K562 (cell line): ENCODE measurements around the gene CHRDL2. TPM values are rescaled to one million over a fixed set of nuclear protein-coding genes. Genes with fewer than 3 reads are reported as not detected.

Experiments used
- ATAC-seq: fragments of 200-7000 bp; cut with Tn5 transposase; 3 replicates; pipeline ENCODE4 v1.9.1; 2020; ENCODE audit warnings: moderate library complexity
- BruUV-seq: library from RNA; stranded (reverse); fragments of 400-500 nt; replicated peaks from 2 replicates; lab custom pipeline; 2021; lab: Mats Ljungman, UMichigan
- CTCF ChIA-PET: fragments of 300-600 bp; formaldehyde crosslinking; extraction: SDS; loops from one replicate; lab custom pipeline; 2021; ENCODE audit warnings: low intra/inter-chr PET ratio; lab: Yijun Ruan, JAX
- POLR2A ChIA-PET: fragments of 300-600, 350-650 bp; sonication (Branson Sonifier 250); formaldehyde crosslinking; extraction: SDS; loops from one replicate; lab custom pipeline; 2021; ENCODE audit warnings: antibody characterized with exemption, inconsistent platforms; lab: Yijun Ruan, JAX
- DNase-seq, 4 experiments: peaks; one replicate each; pipeline versions ENCODE4 v3.0.0 to v3.0.0-alpha.2; 2011 to 2018; ENCODE audit warnings: low spot score in 3 of 4, mixed read lengths in 3 of 4; ENCODE audit errors: extremely low read depth in 1 of 4
- FAIRE-seq: peaks from 2 replicates; lab custom pipeline; 2011; peaks lifted over from hg19 to GRCh38; lab: Jason Lieb, UNC
- H2AFZ ChIP-seq: 2 replicates; pipeline ENCODE4 v1.6.0; 2011; ENCODE audit warnings: low read depth, low read length, control low read depth, inconsistent platforms
- H3K27ac ChIP-seq: fragments of 200-600 bp; 3 replicates; pipeline ENCODE4 v1.8.0; 2011; ENCODE audit warnings: low read depth, mild to moderate bottlenecking, control low read depth, inconsistent platforms, low read length, moderate library complexity, mixed read lengths; ENCODE audit errors: extremely low read depth
- H3K27me3 ChIP-seq, 2 experiments: fragments of 300-600 bp in 1 of 2; 2 replicates in 1 of 2; 3 replicates in 1 of 2; pipeline versions ENCODE4 v1.6.0 to v1.8.0; 2011; ENCODE audit warnings: inconsistent platforms in 2 of 2, low read length in 2 of 2, mild to moderate bottlenecking in 1 of 2, mixed read lengths in 1 of 2, moderate library complexity in 1 of 2; ENCODE audit not compliant: control insufficient read depth in 2 of 2, insufficient read depth in 2 of 2
- H3K36me3 ChIP-seq: fragments of 300-600 bp; 3 replicates; pipeline ENCODE4 v1.8.0; 2011; ENCODE audit warnings: mild to moderate bottlenecking, low read length, inconsistent platforms; ENCODE audit not compliant: control insufficient read depth, insufficient read depth
- H3K4me1 ChIP-seq, 2 experiments: fragments of 200-600 bp in 1 of 2; replicated peaks in 1 of 2; 2 replicates in 1 of 2; 3 replicates in 1 of 2; pipeline versions ENCODE4 v1.5.1 to v1.8.0; 2011; ENCODE audit warnings: inconsistent platforms in 2 of 2, low read length in 2 of 2, mild to moderate bottlenecking in 1 of 2, mixed read lengths in 1 of 2, moderate library complexity in 1 of 2; ENCODE audit not compliant: control insufficient read depth in 2 of 2, insufficient read depth in 2 of 2
- H3K4me2 ChIP-seq: 2 replicates; pipeline ENCODE4 v1.6.1; 2011; ENCODE audit warnings: low read length, control low read depth, inconsistent platforms, mixed read lengths; ENCODE audit not compliant: insufficient read depth
- H3K4me3 ChIP-seq: fragments of 200-600 bp; sonication (generic), shearing (Covaris generic); 2 replicates; pipeline ENCODE4 v1.5.1; 2016; ENCODE audit warnings: control low read depth, inconsistent platforms
- H3K79me2 ChIP-seq: fragments of 200-600 bp; 3 replicates; pipeline ENCODE4 v1.8.0; 2011; ENCODE audit warnings: low read length, inconsistent platforms; ENCODE audit not compliant: control insufficient read depth, insufficient read depth
- H3K9ac ChIP-seq, 2 experiments: 2 replicates each; pipeline versions ENCODE4 v1.6.0 to v1.6.1; 2011; ENCODE audit warnings: low read depth in 2 of 2, low read length in 2 of 2, control low read depth in 1 of 2, inconsistent platforms in 1 of 2, mild to moderate bottlenecking in 1 of 2, mixed read lengths in 1 of 2; ENCODE audit not compliant: insufficient read depth in 1 of 2
- H3K9me1 ChIP-seq: one replicate; pipeline ENCODE4 v1.6.0; 2011; ENCODE audit warnings: inconsistent platforms, mild to moderate bottlenecking, low read length, moderate library complexity; ENCODE audit not compliant: control insufficient read depth, insufficient read depth
- H3K9me3 ChIP-seq: replicated peaks from 2 replicates; pipeline ENCODE4 v1.5.1; 2011; ENCODE audit warnings: low read depth, low read length, inconsistent platforms; ENCODE audit not compliant: control insufficient read depth, insufficient read depth
- H4K20me1 ChIP-seq: replicated peaks from 2 replicates; pipeline ENCODE4 v1.6.1; 2011; ENCODE audit warnings: low read length, inconsistent platforms, mixed read lengths; ENCODE audit not compliant: control insufficient read depth, insufficient read depth
- DACH1 ChIP-seq: fragments of 450-650 bp; IDR thresholded peaks from 2 replicates; pipeline ENCODE4 v1.6.1; 2018; ENCODE audit not compliant: partially characterized antibody
- DEAF1 ChIP-seq: fragments of 450-650 bp; formaldehyde crosslinking; IDR thresholded peaks from 2 replicates; pipeline ENCODE4 v1.4.0; 2020; ENCODE audit warnings: mild to moderate bottlenecking, moderate library complexity
- E2F4 ChIP-seq: sonication (generic); formaldehyde crosslinking; IDR thresholded peaks from 2 replicates; pipeline ENCODE4 v1.8.0; 2022; ENCODE audit warnings: mild to moderate bottlenecking, low read depth, missing genetic modification reagents
- HES1 ChIP-seq: fragments of 450-650 bp; IDR thresholded peaks from 2 replicates; pipeline ENCODE4 v1.6.1; 2016; ENCODE audit warnings: low read depth, mild to moderate bottlenecking, moderate library complexity
- HNRNPLL ChIP-seq: fragments of 200-400 bp; formaldehyde crosslinking; IDR thresholded peaks from 2 replicates; pipeline ENCODE4 v1.6.1; 2017; ENCODE audit warnings: low read length, low read depth, mild to moderate bottlenecking; ENCODE audit not compliant: poor library complexity, severe bottlenecking
- MLLT1 ChIP-seq, 2 experiments: fragments of 450-650 bp; IDR thresholded peaks; 2 replicates each; pipeline ENCODE4 v1.6.1; 2016
- POLR2B ChIP-seq: fragments of 450-650 bp; IDR thresholded peaks from 2 replicates; pipeline ENCODE4 v1.6.1; 2018; ENCODE audit warnings: low read depth; ENCODE audit not compliant: partially characterized antibody
- RCOR1 ChIP-seq, 2 experiments: IDR thresholded peaks; 2 replicates each; pipeline ENCODE4 v1.6.1; 2012; ENCODE audit warnings: low read depth in 2 of 2, low read length in 2 of 2, borderline replicate concordance in 1 of 2, improper control_type of control experiment in 1 of 2
- YY1 ChIP-seq, 3 experiments: IDR thresholded peaks; 2 replicates each; pipeline ENCODE4 v1.6.1; 2011; ENCODE audit warnings: low read length in 2 of 3, mild to moderate bottlenecking in 2 of 3, moderate library complexity in 2 of 3, borderline replicate concordance in 1 of 3, control low read depth in 1 of 3, low read depth in 1 of 3; ENCODE audit not compliant: insufficient read depth in 3 of 3, insufficient replicate concordance in 2 of 3, control insufficient read depth in 1 of 3, insufficient read length in 1 of 3; ENCODE audit errors: extremely low read depth in 1 of 3
- ZNF639 ChIP-seq, 2 experiments: fragments of 200-800 bp in 1 of 2; sonication (Bioruptor generic) in 1 of 2; sonication (generic) in 1 of 2; formaldehyde crosslinking in 1 of 2; IDR thresholded peaks in 1 of 2; conservative IDR thresholded peaks in 1 of 2; 2 replicates each; pipeline versions ENCODE4 v1.5.0 to v1.6.1; 2016 to 2020; ENCODE audit warnings: missing compliant biosample characterization in 1 of 2, missing genetic modification characterization in 1 of 2, missing genetic modification reagents in 1 of 2
- WGBS: fragments of 100-300 bp; shearing (Covaris generic); methylation state at CpG from one replicate; pipeline ENCODE4 v1.1.6; 2016; ENCODE audit warnings: low coverage, mixed read lengths; ENCODE audit not compliant: insufficient coverage; ENCODE audit errors: missing lambda C conversion rate; 5-methylcytosine and 5-hydroxymethylcytosine counted together
- in situ Hi-C: fragments of 300-500 bp; cut with MboI; formaldehyde crosslinking; loops from 4 replicates; pipeline ENCODE4 v1.15.0; 2018; ENCODE audit warnings: inconsistent platforms, mixed read lengths
- intact Hi-C: fragments of 100-400 bp; cut with micrococcal nuclease; formaldehyde crosslinking; loops from 2 replicates; pipeline ENCODE4 v1.14.2; 2022
- polyA plus RNA-seq, 8 experiments: library from polyadenylated mRNA; depleted of rRNA in 4 of 8; stranded (reverse) in 5 of 8; unstranded in 3 of 8; fragments of >200 nt; fragmentation: Nextera tagmentation in 2 of 8; fragmentation: Illumina TruSeq in 1 of 8; extraction: Ambion mirVana in 2 of 8; extraction: Trizol in 1 of 8; gene quantifications; 2 replicates each; pipeline versions ENCODE4 v1.2.1 to v1.2.3, GENCODE V29; 2011 to 2014; ENCODE audit warnings: inconsistent platforms in 1 of 8, missing spikeins in 1 of 8
- total RNA-seq, 7 experiments: library from RNA; depleted of rRNA in 6 of 7; stranded (reverse); fragments of >200 nt in 6 of 7; fragmentation: Illumina TruSeq in 2 of 7; extraction: Trizol in 2 of 7; gene quantifications; 2 replicates each; pipeline versions ENCODE4 v1.2.1 to v1.2.3, GENCODE V29; 2011 to 2021; ENCODE audit warnings: low replicate concordance in 1 of 7

CHRDL2 gene
- total and polyA plus RNA-seq, 9 of the 15 experiments (the other 6 are each of a cell fraction or from before 2014, with no cell fraction given) = not detected

GRCh38 chr11:74726547-74727182 is 4.6 kb downstream of the CHRDL2 start:
- H3K4me3 ChIP-seq = no peak overlapping the region
- CTCF ChIA-PET = interaction anchor here (1.8 to 1.9 kb wide), 2 partner anchors 24 to 116 kb away, joined by 8 to 12 read pairs; no protein-coding TSS in a partner anchor
- H3K4me2 ChIP-seq = no peak overlapping the region
- H3K36me3 ChIP-seq = no peaks in the 10 kb centered on the region
- H3K27me3 ChIP-seq = peaks cover 52 to 59% of the 10 kb centered on the region in 2 experiments
- no peaks in the 10 kb centered on the region for H3K9me3 ChIP-seq
- peak; percentile 79 to 83 (median 80) for DNase-seq
- in situ Hi-C loops (no loop called here), intact Hi-C loops (loop anchor here (1.0 to 5.0 kb wide), 3 partner anchors 24 to 114 kb away; no protein-coding TSS in a partner anchor)
- H3K4me1 ChIP-seq = peaks cover 0 to 10% of the 10 kb centered on the region in 2 experiments; a peak in 1 of 5 replicates
- H3K9me1 ChIP-seq = no peaks in the 10 kb centered on the region
- no peak overlapping the region for H3K27ac ChIP-seq
- BruUV-seq = no TSS peak
- peak; percentile 99 for ATAC-seq
- FAIRE-seq = peak; percentile 86
- no peak overlapping the region for H3K9ac ChIP-seq
- POLR2A ChIA-PET = interaction anchor here (0.6 to 1.8 kb wide), 3 partner anchors 11 to 147 kb away, joined by 3 to 4 read pairs (median 3); no protein-coding TSS in a partner anchor
- no peak overlapping the region for H2AFZ ChIP-seq
- under 1% methylated on average over 13 of the region's 13 CpGs for WGBS
- no peaks in the 10 kb centered on the region for H3K79me2 ChIP-seq
- H4K20me1 ChIP-seq = peaks cover 4% of the 10 kb centered on the region
- TF ChIP-seq YY1 (IDR thresholded peaks at IDR 0.05; ENCODE audit: borderline replicate concordance in 1 of 3, control insufficient read depth in 1 of 3, extremely low read depth in 1 of 3, insufficient read depth in 3 of 3, insufficient read length in 1 of 3, insufficient replicate concordance in 2 of 3, low read depth in 1 of 3, low read length in 2 of 3) = peak in 2 of 3 experiments; percentile 12 to 16
- no peak for TF ChIP-seq HES1
- TF ChIP-seq E2F4 = no peak
- TF ChIP-seq ZNF639 (CRISPR knock-in tag; conservative IDR thresholded peaks at IDR 0.05 in 1 of 2, IDR thresholded peaks at IDR 0.05 in 1 of 2) = no peak
- TF ChIP-seq MLLT1 (IDR thresholded peaks at IDR 0.05) = no peak
- peak; percentile 62 for TF ChIP-seq DEAF1 (CRISPR knock-in tag)
- TF ChIP-seq RCOR1 (IDR thresholded peaks at IDR 0.05; ENCODE audit: borderline replicate concordance in 1 of 2, low read depth in 2 of 2, low read length in 2 of 2) = peak in 1 of 2 experiments; percentile 56; a peak in 1 of 4 replicates
- TF ChIP-seq DACH1 = peak; percentile 78
- TF ChIP-seq HNRNPLL = peak; percentile 57
- TF ChIP-seq POLR2B = no peak
